HL-60 (cell line): ENCODE data around the gene DOCK9.

Experiments
- DNase-seq, 2 experiments: peaks; one replicate each; pipeline ENCODE4 v3.0.0-alpha.2; 2010 to 2020; ENCODE audit warnings: low read depth in 1 of 2, low spot score in 1 of 2
- H3K27ac ChIP-seq: fragments of 250-450 bp; sonication (Bioruptor Pico); replicated peaks from 2 replicates; pipeline ENCODE4 v1.5.1; 2020; ENCODE audit warnings: mild to moderate bottlenecking, moderate library complexity
- H3K27me3 ChIP-seq: fragments of 250-450 bp; sonication (Bioruptor Pico); 2 replicates; pipeline ENCODE4 v1.5.1; 2021; ENCODE audit warnings: mild to moderate bottlenecking, moderate library complexity; ENCODE audit not compliant: insufficient read depth, poor library complexity, severe bottlenecking
- H3K4me3 ChIP-seq: replicated peaks from 2 replicates; pipeline ENCODE4 v1.5.1; 2011; ENCODE audit warnings: mild to moderate bottlenecking, control low read depth, low read length; ENCODE audit not compliant: insufficient read depth
- GABPA ChIP-seq: IDR thresholded peaks from 2 replicates; pipeline ENCODE4 v1.6.1; 2012; ENCODE audit warnings: low read depth
- POLR2AphosphoS5 ChIP-seq: IDR thresholded peaks from 2 replicates; pipeline ENCODE4 v1.6.1; 2012; ENCODE audit warnings: low read depth
- REST ChIP-seq: IDR thresholded peaks from 2 replicates; pipeline ENCODE4 v1.6.1; 2012; ENCODE audit warnings: low read depth; ENCODE audit not compliant: insufficient replicate concordance
- SPI1 ChIP-seq: IDR thresholded peaks from 2 replicates; pipeline ENCODE4 v1.6.1; 2012; ENCODE audit warnings: low read depth, mild to moderate bottlenecking, borderline replicate concordance
- TF ChIP-seq, protein P1 (sequence below): IDR thresholded peaks from one replicate; pipeline ENCODE4 v1.5.1; 2011; ENCODE audit warnings: low read length, control low read depth, inconsistent platforms; ENCODE audit not compliant: insufficient read depth

DOCK9 gene

GRCh38 chr13:98889419-98890085 is 88.3 kb downstream of the DOCK9 start:
- no peak for DNase-seq
- no peak for TF ChIP-seq REST
- TF ChIP-seq SPI1: no peak
- TF ChIP-seq GABPA: no peak
- TF ChIP-seq, protein P1, sequence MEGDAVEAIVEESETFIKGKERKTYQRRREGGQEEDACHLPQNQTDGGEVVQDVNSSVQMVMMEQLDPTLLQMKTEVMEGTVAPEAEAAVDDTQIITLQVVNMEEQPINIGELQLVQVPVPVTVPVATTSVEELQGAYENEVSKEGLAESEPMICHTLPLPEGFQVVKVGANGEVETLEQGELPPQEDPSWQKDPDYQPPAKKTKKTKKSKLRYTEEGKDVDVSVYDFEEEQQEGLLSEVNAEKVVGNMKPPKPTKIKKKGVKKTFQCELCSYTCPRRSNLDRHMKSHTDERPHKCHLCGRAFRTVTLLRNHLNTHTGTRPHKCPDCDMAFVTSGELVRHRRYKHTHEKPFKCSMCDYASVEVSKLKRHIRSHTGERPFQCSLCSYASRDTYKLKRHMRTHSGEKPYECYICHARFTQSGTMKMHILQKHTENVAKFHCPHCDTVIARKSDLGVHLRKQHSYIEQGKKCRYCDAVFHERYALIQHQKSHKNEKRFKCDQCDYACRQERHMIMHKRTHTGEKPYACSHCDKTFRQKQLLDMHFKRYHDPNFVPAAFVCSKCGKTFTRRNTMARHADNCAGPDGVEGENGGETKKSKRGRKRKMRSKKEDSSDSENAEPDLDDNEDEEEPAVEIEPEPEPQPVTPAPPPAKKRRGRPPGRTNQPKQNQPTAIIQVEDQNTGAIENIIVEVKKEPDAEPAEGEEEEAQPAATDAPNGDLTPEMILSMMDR: no peak
- no peak for TF ChIP-seq POLR2AphosphoS5
- Histone ChIP-seq H3K27me3 (peaks cover 15% of the 10 kb centered on the region), H3K27ac (no peak overlapping the region), H3K4me3 (no peak overlapping the region)

DNA sequence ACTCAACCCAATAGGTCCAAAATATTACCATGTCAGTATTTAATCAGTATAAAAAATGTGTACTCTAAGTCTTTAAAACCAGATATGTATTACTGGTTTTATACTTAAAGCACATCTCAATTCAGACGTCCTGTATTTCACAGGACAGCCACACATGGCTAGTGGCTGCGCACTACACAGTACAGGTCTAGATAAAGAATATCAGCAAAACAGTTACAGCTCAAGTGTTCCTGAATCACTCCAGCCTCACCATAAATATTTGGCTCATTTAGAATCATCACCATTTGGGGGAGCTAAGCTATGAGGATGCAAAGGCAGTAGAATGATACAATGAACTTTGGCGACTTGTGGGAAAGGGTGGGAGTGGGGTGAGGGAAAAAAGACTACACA is 89.0 kb downstream of the DOCK9 start:
- TF ChIP-seq SPI1: no peak
- TF ChIP-seq, protein P1: no peak
- TF ChIP-seq POLR2AphosphoS5: no peak
- TF ChIP-seq REST: no peak
- TF ChIP-seq GABPA: no peak
- no peak for DNase-seq
- Histone ChIP-seq H3K4me3 (no peak overlapping the region), H3K27ac (no peak overlapping the region), H3K27me3 (peaks cover 15% of the 10 kb centered on the region)

GRCh38 chr13:98888222-98888889 is 89.5 kb downstream of the DOCK9 start:
- Histone ChIP-seq H3K27ac (no peak overlapping the region), H3K4me3 (no peak overlapping the region), H3K27me3 (peaks cover 14% of the 10 kb centered on the region)
- DNase-seq: no peak
- TF ChIP-seq GABPA (no peak), SPI1 (no peak), POLR2AphosphoS5 (no peak), REST (no peak)
- TF ChIP-seq, protein P1: no peak
